BE2C (cell line): ENCODE measurements around the gene MISP.
A peak's percentile ranks its signal among the peaks of the same experiment; 100 is the strongest.
"Not testable (repeated sequence)": the region's sequence is repeated elsewhere in the genome, so short reads cannot be mapped to it uniquely, and the experiment has no call there.

Experiments
- DNase-seq: peaks from one replicate; pipeline ENCODE4 v3.0.0-alpha.2; 2020
- H3K27me3 ChIP-seq: fragments of 250-450 bp; sonication (Bioruptor Pico); 2 replicates; pipeline ENCODE4 v1.5.1; 2020; ENCODE audit warnings: mild to moderate bottlenecking
- H3K36me3 ChIP-seq: fragments of 250-450 bp; sonication (Bioruptor Pico); 2 replicates; pipeline ENCODE4 v1.5.1; 2020; ENCODE audit warnings: mild to moderate bottlenecking
- H3K4me1 ChIP-seq: fragments of 250-450 bp; sonication (Bioruptor Pico); 2 replicates; pipeline ENCODE4 v1.5.1; 2020
- H3K4me3 ChIP-seq: 2 replicates; pipeline ENCODE4 v1.5.1; 2011; ENCODE audit warnings: low read depth, low read length
- H3K9me3 ChIP-seq: fragments of 250-450 bp; sonication (Bioruptor Pico); 2 replicates; pipeline ENCODE4 v1.5.1; 2020
- CTCF ChIP-seq: IDR thresholded peaks from 2 replicates; pipeline ENCODE4 v1.5.1; 2012; ENCODE audit warnings: mild to moderate bottlenecking, low read depth, low read length

Gene MISP

DNA sequence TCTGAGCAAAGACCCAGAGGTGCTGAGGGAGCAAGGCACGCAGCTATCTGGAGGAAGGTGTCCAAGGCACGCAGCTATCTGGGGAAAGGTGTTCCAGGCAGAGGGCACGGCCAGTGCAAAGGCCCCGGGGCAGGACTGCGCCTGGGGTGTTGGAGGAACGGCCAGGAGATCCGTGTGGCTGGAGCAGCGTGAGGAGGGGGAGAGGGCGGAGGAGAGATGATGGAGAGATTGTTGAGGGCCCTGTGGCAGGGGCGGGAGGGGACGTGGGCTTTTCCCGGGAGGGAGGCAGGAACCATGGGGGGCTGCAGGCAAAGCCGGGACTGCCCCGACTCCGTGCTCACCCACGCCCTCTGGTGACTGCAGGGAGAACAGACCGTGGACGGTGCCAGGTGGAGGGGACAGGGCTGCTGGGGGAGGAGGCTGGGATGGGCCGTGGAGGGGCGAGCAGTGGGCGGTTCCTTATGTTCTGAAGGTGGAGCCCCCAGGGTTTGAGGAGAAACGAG lies 13.3 kb upstream of the MISP start:
- peak; percentile 57 for TF ChIP-seq CTCF
- peak; percentile 68 for DNase-seq
- H3K4me3 ChIP-seq, result no peak overlapping the region
- H3K4me1 ChIP-seq, result no peaks in the 10 kb centered on the region
- H3K9me3 ChIP-seq, result no peaks in the 10 kb centered on the region
- no peaks in the 10 kb centered on the region for H3K27me3 ChIP-seq
- H3K36me3 ChIP-seq, result no peaks in the 10 kb centered on the region

DNA sequence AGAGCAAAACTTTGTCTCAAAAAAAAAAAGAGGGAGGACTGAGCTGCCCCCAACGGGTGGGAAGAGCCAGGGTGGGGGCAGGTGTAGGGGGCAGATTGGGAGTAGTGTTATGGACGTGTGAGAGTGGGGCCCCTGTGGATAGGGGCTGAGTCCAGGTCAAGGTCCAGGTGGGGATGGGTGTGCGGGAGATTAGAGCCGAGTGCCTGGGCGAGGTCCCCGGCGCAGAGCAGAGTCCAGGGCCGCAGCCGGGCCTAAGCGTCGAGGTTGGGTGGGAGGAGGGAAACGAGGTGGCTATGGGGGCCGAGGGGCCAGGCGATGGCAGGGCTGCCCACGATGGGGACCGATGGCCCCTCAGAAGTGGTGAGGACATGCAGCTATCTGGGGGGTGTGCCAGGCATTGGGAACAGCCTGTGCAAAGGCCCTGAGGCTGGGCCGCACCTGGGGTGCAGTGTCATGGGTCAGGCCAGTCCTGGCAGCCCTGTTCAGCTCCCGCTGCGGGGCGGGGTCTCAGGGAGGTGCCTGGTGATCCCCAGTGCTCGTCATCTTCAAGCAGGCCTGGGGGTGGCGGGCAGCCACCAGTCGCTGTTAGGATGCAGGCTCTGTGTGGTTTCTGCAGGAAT lies 12.3 kb upstream of the MISP start:
- Histone ChIP-seq H3K36me3 (no peaks in the 10 kb centered on the region), H3K4me3 (no peak overlapping the region), H3K4me1 (no peaks in the 10 kb centered on the region), H3K9me3 (no peaks in the 10 kb centered on the region), H3K27me3 (no peaks in the 10 kb centered on the region)
- DNase-seq, result no peak
- no peak for TF ChIP-seq CTCF

- Histone ChIP-seq H3K36me3 (no peaks in the 10 kb centered on the region), H3K4me3 (no peak overlapping the region), H3K9me3 (no peaks in the 10 kb centered on the region), H3K4me1 (no peaks in the 10 kb centered on the region), H3K27me3 (no peaks in the 10 kb centered on the region)
- no peak for DNase-seq
- TF ChIP-seq CTCF, result no peak
Measured at GRCh38 chr19:739998-740715, 10.8 kb upstream of the MISP start.

- not testable (repeated sequence) for H3K9me3 ChIP-seq, H3K27me3 ChIP-seq, H3K4me1 ChIP-seq, DNase-seq, H3K4me3 ChIP-seq, H3K36me3 ChIP-seq
Measured at GRCh38 chr19:740816-741505, 10.0 kb upstream of the MISP start.

- no peak for DNase-seq
- Histone ChIP-seq H3K4me1 (no peaks in the 10 kb centered on the region), H3K4me3 (no peak overlapping the region), H3K9me3 (no peaks in the 10 kb centered on the region), H3K36me3 (no peaks in the 10 kb centered on the region), H3K27me3 (no peaks in the 10 kb centered on the region)
- peak; percentile 27 for TF ChIP-seq CTCF
Measured at GRCh38 chr19:741506-742131, 9.3 kb upstream of the MISP start.

DNA sequence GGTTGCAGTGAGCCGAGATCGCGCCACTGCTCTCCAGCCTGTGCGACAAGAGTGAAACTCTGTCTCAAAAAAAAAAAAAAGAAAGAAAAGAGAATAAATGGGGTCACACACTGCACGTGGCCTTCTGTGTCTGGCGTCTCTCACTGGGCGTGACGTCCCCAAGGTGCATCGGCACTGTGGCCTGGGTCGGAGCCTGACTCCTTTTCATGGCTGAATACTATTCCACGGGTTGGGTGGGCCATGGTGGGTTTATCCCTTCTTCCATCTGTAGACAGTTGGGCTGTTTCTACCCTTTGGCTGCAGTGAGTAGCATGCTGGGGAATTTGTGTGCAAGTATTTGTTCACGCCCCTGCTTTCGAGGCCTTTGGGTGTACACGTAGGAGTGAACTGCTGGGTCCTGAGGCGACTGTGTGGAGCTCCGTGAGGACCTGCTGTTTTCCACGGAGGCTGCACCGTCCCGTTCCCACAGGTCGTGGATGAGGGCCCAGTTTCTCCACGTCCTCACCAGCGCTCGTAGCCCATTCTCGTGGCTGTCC lies 8.3 kb upstream of the MISP start:
- no peak for TF ChIP-seq CTCF

More for the DNA sequence above, 8.3 kb upstream of the MISP start:
- no peak for DNase-seq
- Histone ChIP-seq H3K4me1 (no peaks in the 10 kb centered on the region), H3K27me3 (no peaks in the 10 kb centered on the region), H3K9me3 (no peaks in the 10 kb centered on the region; the same call in 1 of the 2 replicates), H3K4me3 (no peak overlapping the region), H3K36me3 (no peaks in the 10 kb centered on the region)
